Middle frontal gyrus (tissue), 1 donor: ENCODE results near the gene CERCAM.

Experiments
- DNase-seq: peaks from one replicate; pipeline ENCODE4 v3.0.0-alpha.2; 2015; ENCODE audit warnings: low spot score; ENCODE audit errors: extremely low spot score

CERCAM gene

GRCh38 chr9:128420651-128421481 is at the start of gene CERCAM:
CERCAM (plus strand) TSS chr9:128420857; CDS start chr9:128420878, 21 bp downstream.
- no peak for DNase-seq

GRCh38 chr9:128371630-128372117 is 49.0 kb upstream of the CERCAM start:
- no peak for DNase-seq

GRCh38 chr9:128372188-128372641 is 48.4 kb upstream of the CERCAM start:
- no peak for DNase-seq

GRCh38 chr9:128372784-128373183 is 47.9 kb upstream of the CERCAM start:
- no peak for DNase-seq

- DNase-seq, result peak; percentile 76
Measured at GRCh38 chr9:128374221-128374675, 46.4 kb upstream of the CERCAM start.

GRCh38 chr9:128375865-128376264 is 44.8 kb upstream of the CERCAM start:
- DNase-seq, result no peak

- DNase-seq, result no peak
Measured at GRCh38 chr9:128382261-128382660, 38.4 kb upstream of the CERCAM start.

GRCh38 chr9:128383007-128383753 is 37.5 kb upstream of the CERCAM start:
- no peak for DNase-seq

- peak; percentile 59 for DNase-seq
Measured at GRCh38 chr9:128383791-128384190, 36.9 kb upstream of the CERCAM start.

- DNase-seq, result no peak
Measured at GRCh38 chr9:128384801-128385495, 35.7 kb upstream of the CERCAM start.

- no peak for DNase-seq
Measured at GRCh38 chr9:128385496-128386460, 34.9 kb upstream of the CERCAM start.

GRCh38 chr9:128388150-128388549 is 32.5 kb upstream of the CERCAM start:
- DNase-seq, result no peak

GRCh38 chr9:128389395-128390149 is 31.1 kb upstream of the CERCAM start:
- no peak for DNase-seq

- no peak for DNase-seq
Measured at GRCh38 chr9:128390150-128390812, 30.4 kb upstream of the CERCAM start.

- no peak for DNase-seq
Measured at GRCh38 chr9:128390813-128391711, 29.6 kb upstream of the CERCAM start.

- no peak for DNase-seq
Measured at GRCh38 chr9:128391956-128392301, 28.7 kb upstream of the CERCAM start.

- DNase-seq, result no peak
Measured at GRCh38 chr9:128392302-128393144, 28.1 kb upstream of the CERCAM start.
